Mesendoderm (in vitro differentiated cells): ENCODE data around the gene TBC1D14.

Experiments used
- DNase-seq: peaks from one replicate; pipeline ENCODE4 v3.0.0; 2013
- H2AK5ac ChIP-seq: 2 replicates; pipeline ENCODE4 v1.6.1; 2013; ENCODE audit warnings: low read length, inconsistent platforms
- H2BK120ac ChIP-seq: 2 replicates; pipeline ENCODE4 v1.6.1; 2013; ENCODE audit warnings: low read depth, mild to moderate bottlenecking, low read length, moderate library complexity, mixed read lengths
- H2BK15ac ChIP-seq: replicated peaks from 2 replicates; pipeline ENCODE4 v1.6.1; 2013; ENCODE audit warnings: low read depth, mild to moderate bottlenecking, moderate library complexity
- H2BK5ac ChIP-seq: 2 replicates; pipeline ENCODE4 v1.6.1; 2013; ENCODE audit warnings: low read length, inconsistent platforms
- H3K18ac ChIP-seq: 2 replicates; pipeline ENCODE4 v1.6.1; 2013; ENCODE audit warnings: mild to moderate bottlenecking, low read length, mixed read lengths
- H3K23ac ChIP-seq: one replicate; pipeline ENCODE4 v1.6.1; 2013; ENCODE audit warnings: low read length
- H3K27ac ChIP-seq: 2 replicates; pipeline ENCODE4 v1.5.1; 2013; ENCODE audit warnings: low read depth, mild to moderate bottlenecking, inconsistent platforms, low read length, moderate library complexity
- H3K27me3 ChIP-seq: 2 replicates; pipeline ENCODE4 v1.6.1; 2013; ENCODE audit warnings: low read length, control low read depth, mild to moderate bottlenecking, inconsistent platforms; ENCODE audit not compliant: insufficient read depth, poor library complexity
- H3K36me3 ChIP-seq: 2 replicates; pipeline ENCODE4 v1.6.1; 2013; ENCODE audit warnings: low read length, inconsistent platforms; ENCODE audit not compliant: control insufficient read depth, insufficient read depth
- H3K4ac ChIP-seq: one replicate; pipeline ENCODE4 v1.6.1; 2013; ENCODE audit warnings: low read depth, mild to moderate bottlenecking, low read length, moderate library complexity
- H3K4me1 ChIP-seq: 2 replicates; pipeline ENCODE4 v1.6.1; 2013; ENCODE audit warnings: low read depth, low read length, inconsistent platforms; ENCODE audit not compliant: control insufficient read depth
- H3K4me2 ChIP-seq: 2 replicates; pipeline ENCODE4 v1.6.1; 2013; ENCODE audit warnings: low read length
- H3K4me3 ChIP-seq: 2 replicates; pipeline ENCODE4 v1.5.1; 2013; ENCODE audit warnings: mild to moderate bottlenecking, low read length
- H3K56ac ChIP-seq: one replicate; pipeline ENCODE4 v1.6.1; 2013; ENCODE audit warnings: low read length
- H3K79me1 ChIP-seq: 2 replicates; pipeline ENCODE4 v1.6.1; 2013; ENCODE audit warnings: low read length, inconsistent platforms
- H3K79me2 ChIP-seq: 2 replicates; pipeline ENCODE4 v1.6.1; 2013; ENCODE audit warnings: mild to moderate bottlenecking, low read length; ENCODE audit not compliant: control insufficient read depth, insufficient read depth
- H3K9ac ChIP-seq: 2 replicates; pipeline ENCODE4 v1.6.1; 2013; ENCODE audit warnings: low read length, inconsistent platforms
- H4K5ac ChIP-seq: one replicate; pipeline ENCODE4 v1.6.1; 2013; ENCODE audit warnings: low read length
- H4K8ac ChIP-seq: one replicate; pipeline ENCODE4 v1.6.1; 2013; ENCODE audit warnings: low read depth, mild to moderate bottlenecking, control low read depth, low read length, moderate library complexity
- WGBS: extraction: QIAGEN DNeasy Blood & Tissue Kit; methylation state at CpG from one replicate; pipeline ENCODE4 v1.1.7; 2013; ENCODE audit warnings: low lambda C conversion rate, missing lambda C conversion rate; ENCODE audit not compliant: insufficient coverage; ENCODE audit errors: extremely low coverage; 5-methylcytosine and 5-hydroxymethylcytosine counted together

The TBC1D14 gene

DNA sequence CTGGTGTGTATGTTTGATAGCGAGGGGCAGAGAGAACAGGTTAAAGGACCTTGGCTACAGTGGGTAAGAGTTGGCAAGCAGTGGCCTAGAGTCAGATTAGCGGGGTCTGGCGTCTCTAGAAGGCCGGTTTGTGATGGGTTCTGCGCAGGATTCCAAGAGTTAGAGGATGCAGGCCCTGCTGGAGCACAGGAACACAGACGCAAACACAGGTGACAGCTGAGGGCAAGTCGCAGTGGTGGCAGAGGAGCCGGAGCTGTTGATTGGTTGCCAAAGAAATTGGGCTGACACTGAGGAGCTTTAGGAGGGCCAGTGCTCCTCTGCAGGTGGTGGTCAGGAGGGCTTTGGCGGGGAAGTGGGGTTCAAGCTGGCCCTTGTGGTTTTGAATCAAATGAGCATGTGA lies 137.3 kb downstream of the TBC1D14 start:
- peaks cover 44% of the 10 kb centered on the region for H3K79me1 ChIP-seq
- H3K23ac ChIP-seq = no peak overlapping the region
- H2BK15ac ChIP-seq = no peak overlapping the region
- H4K8ac ChIP-seq = no peak overlapping the region
- no peak overlapping the region for H3K18ac ChIP-seq
- H2BK5ac ChIP-seq = no peak overlapping the region
- H3K4me2 ChIP-seq = no peak overlapping the region
- H3K4me1 ChIP-seq = peaks cover 2% of the 10 kb centered on the region
- no peak overlapping the region for H2BK120ac ChIP-seq
- H4K5ac ChIP-seq = no peak overlapping the region
- H3K9ac ChIP-seq = no peak overlapping the region
- H3K36me3 ChIP-seq = no peaks in the 10 kb centered on the region
- DNase-seq = no peak
- H3K27ac ChIP-seq = no peak overlapping the region
- no CpG with 5 or more reads among the region's 9 CpGs for WGBS
- H2AK5ac ChIP-seq = no peak overlapping the region
- H3K56ac ChIP-seq = no peak overlapping the region
- no peak overlapping the region for H3K4ac ChIP-seq
- H3K4me3 ChIP-seq = no peak overlapping the region
- no peaks in the 10 kb centered on the region for H3K27me3 ChIP-seq
- peaks cover 32% of the 10 kb centered on the region for H3K79me2 ChIP-seq

DNA sequence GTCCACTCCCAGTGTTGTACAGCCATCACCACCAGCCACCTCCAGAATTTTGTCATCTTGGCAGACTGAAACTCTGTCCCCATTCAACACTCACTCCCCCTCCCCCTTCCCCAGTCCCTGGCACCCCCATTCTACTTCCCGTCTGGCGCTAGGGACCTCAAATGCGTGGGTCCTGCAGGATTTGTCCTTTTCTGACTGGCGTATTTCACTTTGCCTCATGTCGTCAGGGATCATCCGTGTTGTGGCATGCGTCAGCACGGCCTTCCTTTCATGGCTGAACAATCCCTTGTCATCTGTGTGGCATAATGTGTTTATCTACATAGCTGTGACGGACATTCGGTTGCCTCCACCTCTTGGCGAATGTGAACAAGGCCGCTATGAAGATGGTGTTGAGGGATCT lies 139.0 kb downstream of the TBC1D14 start:
- no peak for DNase-seq
- Histone ChIP-seq H3K4me1 (peaks cover 2% of the 10 kb centered on the region), H3K9ac (no peak overlapping the region), H3K27me3 (no peaks in the 10 kb centered on the region), H3K4me2 (no peak overlapping the region), H2BK120ac (no peak overlapping the region), H2AK5ac (no peak overlapping the region), H4K8ac (no peak overlapping the region), H3K23ac (no peak overlapping the region), H3K4me3 (no peak overlapping the region), H2BK15ac (no peak overlapping the region), H3K36me3 (no peaks in the 10 kb centered on the region), H3K79me1 (peaks cover 44% of the 10 kb centered on the region), H3K27ac (no peak overlapping the region), H3K18ac (no peak overlapping the region), H3K4ac (no peak overlapping the region), H3K79me2 (peaks cover 32% of the 10 kb centered on the region), H4K5ac (no peak overlapping the region), H3K56ac (no peak overlapping the region), H2BK5ac (no peak overlapping the region)
- whole genome bisulfite sequencing = no CpG with 5 or more reads among the region's 12 CpGs

DNA sequence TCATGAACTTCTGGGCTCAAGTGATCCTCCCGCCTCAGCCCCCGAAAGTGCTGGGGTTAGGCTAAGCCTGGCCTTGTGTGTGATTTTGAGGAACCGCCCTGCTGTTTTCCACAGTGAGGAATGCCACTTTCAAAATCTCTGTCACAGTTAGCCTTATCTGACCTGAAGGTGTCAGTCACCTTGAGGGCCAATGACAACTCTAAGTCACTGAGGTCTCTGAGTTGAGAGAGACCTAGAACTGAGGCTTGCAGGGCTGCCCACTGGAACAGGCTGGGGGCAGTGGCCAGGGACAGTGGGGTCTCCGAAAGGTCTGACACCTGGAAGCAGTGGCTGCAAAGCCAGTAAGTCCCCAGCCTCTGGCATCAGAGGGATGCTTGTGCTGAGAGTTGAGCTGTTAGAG lies 139.7 kb downstream of the TBC1D14 start:
- no peak overlapping the region for H3K4me2 ChIP-seq
- H2AK5ac ChIP-seq = no peak overlapping the region
- no peak for DNase-seq
- H3K4me3 ChIP-seq = no peak overlapping the region
- no peak overlapping the region for H2BK120ac ChIP-seq
- H3K18ac ChIP-seq = no peak overlapping the region
- peaks cover under 1% of the 10 kb centered on the region for H3K4me1 ChIP-seq
- H3K27me3 ChIP-seq = no peaks in the 10 kb centered on the region
- WGBS = no CpG with 5 or more reads among the region's 4 CpGs
- no peak overlapping the region for H2BK5ac ChIP-seq
- no peak overlapping the region for H2BK15ac ChIP-seq
- H4K8ac ChIP-seq = no peak overlapping the region
- H3K27ac ChIP-seq = no peak overlapping the region
- H4K5ac ChIP-seq = no peak overlapping the region
- H3K4ac ChIP-seq = no peak overlapping the region
- H3K79me1 ChIP-seq = peaks cover 40% of the 10 kb centered on the region
- H3K9ac ChIP-seq = no peak overlapping the region
- H3K56ac ChIP-seq = no peak overlapping the region
- no peak overlapping the region for H3K23ac ChIP-seq
- peaks cover 28% of the 10 kb centered on the region for H3K79me2 ChIP-seq
- peaks cover under 1% of the 10 kb centered on the region for H3K36me3 ChIP-seq

DNA sequence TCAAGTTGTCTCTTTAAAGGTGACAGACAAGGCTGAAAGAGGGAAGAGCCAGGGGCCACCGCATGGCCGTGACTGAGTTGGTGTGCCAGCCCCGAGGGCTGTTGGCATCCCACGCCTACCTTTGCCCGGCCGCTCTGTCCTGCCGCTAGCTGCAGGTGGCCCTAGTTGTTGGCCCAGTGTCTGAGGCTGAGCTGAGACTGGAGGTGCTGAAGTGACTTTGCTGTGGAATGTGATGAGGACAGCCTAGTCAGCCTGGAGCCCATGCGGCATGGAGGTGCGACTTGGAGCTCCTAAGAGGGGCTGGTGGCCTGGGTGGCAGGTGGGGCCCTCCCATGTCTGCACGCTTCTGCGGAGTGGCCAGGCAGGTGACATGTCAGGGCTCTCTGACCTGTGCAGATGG lies 140.1 kb downstream of the TBC1D14 start:
- H3K9ac ChIP-seq = no peak overlapping the region

DNA sequence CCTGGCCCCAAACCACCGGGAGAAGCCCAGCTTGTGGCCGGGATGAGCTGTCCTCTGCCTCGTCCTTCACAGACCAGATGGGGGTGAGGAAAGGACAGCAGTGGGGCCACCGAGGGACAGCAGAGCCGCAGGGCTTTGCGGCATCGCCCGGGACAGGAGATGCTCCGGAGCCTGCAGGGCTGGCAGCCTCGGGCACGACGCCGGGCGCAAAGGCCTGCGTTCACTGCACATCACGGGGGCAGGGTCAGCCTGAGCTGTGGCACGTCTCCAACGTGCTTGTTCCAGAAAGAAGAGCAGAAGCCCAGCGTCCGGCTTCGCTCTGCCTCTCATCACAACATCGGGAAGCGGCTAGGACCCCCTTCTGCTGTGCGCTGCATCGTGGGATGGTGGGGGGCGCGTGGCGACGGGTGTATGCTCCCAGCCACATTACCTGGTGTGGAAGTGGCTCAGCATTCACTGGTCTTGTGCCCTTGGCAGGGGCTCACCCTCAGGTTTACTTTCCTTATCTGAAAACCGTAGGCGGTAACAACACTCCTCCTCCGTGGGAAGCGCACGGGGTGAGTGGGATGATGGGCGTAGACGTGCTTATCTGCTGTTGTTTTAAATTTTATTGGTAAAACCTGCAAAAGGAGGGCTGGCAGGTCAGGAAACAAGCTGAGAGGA lies 141.0 kb downstream of the TBC1D14 start:
- H3K4me3 ChIP-seq = no peak overlapping the region

More for the DNA sequence above, 140.1 kb downstream of the TBC1D14 start:
- H2BK15ac ChIP-seq = no peak overlapping the region
- no peak overlapping the region for H3K56ac ChIP-seq
- H4K5ac ChIP-seq = no peak overlapping the region
- no peak overlapping the region for H3K4ac ChIP-seq
- DNase-seq = peak; percentile 22
- H2AK5ac ChIP-seq = no peak overlapping the region
- H3K4me2 ChIP-seq = no peak overlapping the region
- H3K36me3 ChIP-seq = peaks cover 1% of the 10 kb centered on the region
- H3K4me1 ChIP-seq = no peaks in the 10 kb centered on the region
- H3K23ac ChIP-seq = no peak overlapping the region
- H3K18ac ChIP-seq = no peak overlapping the region
- no CpG with 5 or more reads among the region's 11 CpGs for whole genome bisulfite sequencing
- H3K27ac ChIP-seq = no peak overlapping the region
- H4K8ac ChIP-seq = no peak overlapping the region
- H3K79me1 ChIP-seq = peaks cover 37% of the 10 kb centered on the region
- H3K27me3 ChIP-seq = no peaks in the 10 kb centered on the region
- H3K4me3 ChIP-seq = no peak overlapping the region
- no peak overlapping the region for H2BK120ac ChIP-seq
- H3K79me2 ChIP-seq = peaks cover 26% of the 10 kb centered on the region
- no peak overlapping the region for H2BK5ac ChIP-seq

DNA sequence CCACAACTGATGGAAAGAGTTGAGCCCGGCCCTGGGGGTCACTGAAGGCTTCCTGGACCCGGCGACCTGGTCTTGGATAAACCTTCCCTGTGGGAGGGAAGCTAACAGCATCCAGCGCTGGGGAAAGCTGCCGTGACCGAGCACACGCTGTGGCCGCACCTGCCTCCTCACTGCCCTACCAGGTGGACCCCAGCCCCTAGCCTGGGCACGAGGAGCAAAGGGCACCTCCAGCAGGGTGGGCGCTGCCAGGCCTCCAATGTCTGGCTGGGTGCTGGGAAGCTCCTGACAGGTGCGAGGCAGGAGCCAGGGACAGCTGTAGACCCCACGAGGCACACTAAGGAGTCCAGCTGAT lies 141.5 kb downstream of the TBC1D14 start:
- H4K5ac ChIP-seq = no peak overlapping the region
- no peak overlapping the region for H3K18ac ChIP-seq
- no peak overlapping the region for H3K4me2 ChIP-seq
- no peak overlapping the region for H3K27ac ChIP-seq
- no peaks in the 10 kb centered on the region for H3K4me1 ChIP-seq
- no peak overlapping the region for H2BK120ac ChIP-seq
- WGBS = no CpG with 5 or more reads among the region's 12 CpGs
- H4K8ac ChIP-seq = no peak overlapping the region
- H3K4me3 ChIP-seq = no peak overlapping the region
- H3K9ac ChIP-seq = no peak overlapping the region
- H3K36me3 ChIP-seq = peaks cover 1% of the 10 kb centered on the region
- H3K79me1 ChIP-seq = peaks cover 26% of the 10 kb centered on the region
- no peak overlapping the region for H3K56ac ChIP-seq
- H2BK15ac ChIP-seq = no peak overlapping the region
- H3K79me2 ChIP-seq = peaks cover 15% of the 10 kb centered on the region
- H2AK5ac ChIP-seq = no peak overlapping the region
- no peak for DNase-seq
- H2BK5ac ChIP-seq = no peak overlapping the region
- no peaks in the 10 kb centered on the region for H3K27me3 ChIP-seq
- H3K23ac ChIP-seq = no peak overlapping the region
- no peak overlapping the region for H3K4ac ChIP-seq

More for the DNA sequence above, 141.0 kb downstream of the TBC1D14 start:
- Histone ChIP-seq H3K56ac (no peak overlapping the region), H3K27ac (no peak overlapping the region), H3K4me1 (no peaks in the 10 kb centered on the region), H2AK5ac (no peak overlapping the region), H2BK120ac (no peak overlapping the region), H3K79me2 (peaks cover 19% of the 10 kb centered on the region), H3K4me2 (no peak overlapping the region), H3K27me3 (no peaks in the 10 kb centered on the region), H3K36me3 (peaks cover 1% of the 10 kb centered on the region), H4K5ac (no peak overlapping the region), H3K79me1 (peaks cover 29% of the 10 kb centered on the region), H3K4ac (no peak overlapping the region), H3K23ac (no peak overlapping the region), H2BK5ac (no peak overlapping the region), H2BK15ac (no peak overlapping the region), H3K18ac (no peak overlapping the region), H3K9ac (no peak overlapping the region), H4K8ac (no peak overlapping the region)
- DNase-seq = no peak
- WGBS = no CpG with 5 or more reads among the region's 36 CpGs
